Erythroblast (primary cell): ENCODE measurements around the gene LMO1.

Source experiments
- GATA1 ChIP-seq: IDR thresholded peaks from 2 replicates; pipeline ENCODE4 v1.6.1; 2011; ENCODE audit warnings: low read depth, mild to moderate bottlenecking, control low read depth, low read length, moderate library complexity
- POLR2A ChIP-seq: IDR thresholded peaks from 2 replicates; pipeline ENCODE4 v1.6.1; 2011; ENCODE audit warnings: mild to moderate bottlenecking, low read length

DNA sequence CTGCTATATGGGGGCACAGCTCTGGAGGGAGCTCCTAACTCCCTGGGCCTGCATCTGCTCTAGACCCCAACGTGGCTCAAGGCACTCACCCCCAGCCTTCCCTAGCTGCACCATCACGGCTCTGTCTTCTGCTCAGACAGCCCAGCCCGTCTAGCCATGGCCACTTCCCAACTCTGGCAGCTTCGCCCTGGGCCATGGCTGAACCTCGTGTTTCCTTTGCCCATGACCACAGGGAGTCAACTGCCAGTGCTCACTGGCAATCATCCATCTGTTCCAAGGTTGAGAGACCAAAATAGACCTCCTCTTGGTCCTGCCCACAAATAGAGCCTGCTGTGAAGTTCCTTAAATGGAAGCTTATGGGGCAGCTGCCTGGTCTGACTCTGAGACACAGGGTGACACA, 5.4 kb downstream of the LMO1 start:
- TF ChIP-seq POLR2A (no peak), GATA1 (no peak)
